Measurements from ENCODE around the gene RAB6A. TPM values are rescaled to one million over a fixed set of nuclear protein-coding genes. Genes with fewer than 3 reads are reported as not detected.

The RAB6A gene
- total and polyA plus RNA-seq, 2 of the 8 experiments (the other 6 are each of a cell fraction or from before 2014, with no cell fraction given), result 24.4 to 88.6 TPM

GRCh38 chr11:73648121-73648520 lies 112.8 kb downstream of the RAB6A start:
- Histone ChIP-seq H3K27me3 (replicated peaks in 1 of 4; ENCODE audit: control insufficient read depth in 3 of 4, extremely low read depth in 1 of 4, insufficient read depth in 3 of 4, low read length in 3 of 4) (peaks cover 0 to 4% (median 0%) of the 10 kb centered on the region in 4 experiments; a peak in 3 of 7 replicates), H3K79me2 (ENCODE audit: control insufficient read depth in 1 of 2, insufficient read depth in 2 of 2, low read length in 2 of 2) (no peaks in the 10 kb centered on the region), H3K4me1 (replicated peaks in 1 of 4; ENCODE audit: control insufficient read depth in 3 of 4, insufficient read depth in 4 of 4, low read length in 3 of 4) (peaks cover 9 to 25% (median 18%) of the 10 kb centered on the region in 4 experiments), H3K23me2 (ENCODE audit: low read depth, low read length) (peaks cover 16% of the 10 kb centered on the region), H3K14ac (ENCODE audit: insufficient read length) (no peak overlapping the region), H3K79me1 (ENCODE audit: low read depth, low read length) (no peaks in the 10 kb centered on the region), H3K18ac (ENCODE audit: extremely low read depth, low read length) (no peak overlapping the region), H3K4ac (replicated peaks; ENCODE audit: insufficient read length, low read depth, low read length) (no peak overlapping the region), H3K23ac (ENCODE audit: insufficient read length) (no peak overlapping the region), H3K4me2 (ENCODE audit: insufficient read depth in 1 of 2, low read depth in 2 of 2, low read length in 2 of 2) (peak overlapping the region; percentile 83 to 96), H4K20me1 (replicated peaks in 1 of 2; ENCODE audit: control insufficient read depth in 1 of 2, insufficient read depth in 2 of 2, low read length in 2 of 2) (no peaks in the 10 kb centered on the region), H2BK5ac (ENCODE audit: low read depth, low read length) (no peak overlapping the region), H3K36me3 (ENCODE audit: control insufficient read depth in 2 of 4, insufficient read depth in 4 of 4, low read length in 3 of 4) (no peaks in the 10 kb centered on the region), H3K4me3 (ENCODE audit: extremely low read depth in 1 of 4, insufficient read depth in 2 of 4, low read depth in 3 of 4, low read length in 4 of 4) (peak overlapping the region; percentile 41 to 73 (median 58); a peak in 6 of 8 replicates), H4K91ac (replicated peaks; ENCODE audit: insufficient read length, low read length) (no peak overlapping the region), H2BK120ac (replicated peaks; ENCODE audit: low read depth, low read length) (no peak overlapping the region), H3K9me3 (ENCODE audit: insufficient read depth in 2 of 2, low read depth in 1 of 2, low read length in 1 of 2) (no peaks in the 10 kb centered on the region), H2AFZ (ENCODE audit: low read length) (no peak overlapping the region), H4K5ac (ENCODE audit: insufficient read length, low read depth, low read length) (no peak overlapping the region), H2BK20ac (ENCODE audit: low read length) (no peak overlapping the region), H2BK15ac (ENCODE audit: low read length) (peak overlapping the region; percentile 53; the same call in 1 of the 2 replicates), H3K56ac (replicated peaks; ENCODE audit: insufficient read length, low read depth, low read length) (no peak overlapping the region), H2BK12ac (ENCODE audit: low read depth, low read length) (0 out of 2 replicates have a peak overlapping the region, but pooled peaks have one; percentile 10), H2AK5ac (ENCODE audit: low read depth, low read length) (0 out of 2 replicates have a peak overlapping the region, but pooled peaks have one; percentile 6), H3K27ac (ENCODE audit: low read depth, low read length) (no peak overlapping the region), H4K8ac (ENCODE audit: extremely low read depth, insufficient read depth, low read length) (no peak overlapping the region), H3K9ac (replicated peaks in 1 of 4; ENCODE audit: extremely low read depth in 1 of 4, low read depth in 3 of 4, low read length in 3 of 4) (peak overlapping the region in 1 of 4 experiments; percentile 44; a peak in 1 of 7 replicates)
- ChIA-PET POLR2A (ENCODE audit: partially characterized antibody) (interaction anchor here (0.5 to 4.5 kb wide), 6 partner anchors 13 to 402 kb away, joined by 3 to 31 read pairs (median 4); no protein-coding TSS in a partner anchor), CTCF (ENCODE audit: partially characterized antibody) (interaction anchor here (1.3 to 30.1 kb wide), 6 partner anchors 1 to 287 kb away, joined by 3 to 653 read pairs (median 11); partner anchors contain the start of gene PLEKHB1)
- 86% methylated on average over 9 of the region's 9 CpGs; no CpG with 5 or more reads in 1 of the 2 experiments for WGBS, 2 experiments (ENCODE audit: extremely low coverage in 1 of 2, insufficient coverage in 1 of 2, insufficient read length in 1 of 2, insufficient replicate concordance in 2 of 2, low coverage in 1 of 2, low lambda C conversion rate in 2 of 2, missing lambda C conversion rate in 1 of 2)
- no peak for FAIRE-seq
- DNase-seq (ENCODE audit: low read depth in 1 of 2, low spot score in 2 of 2), result no peak
- TF ChIP-seq TCF12 (IDR thresholded peaks at IDR 0.05; ENCODE audit: low read depth, low read length), result no peak
- TF ChIP-seq SP1 (IDR thresholded peaks at IDR 0.05; ENCODE audit: low read depth, low read length), result no peak
- TF ChIP-seq FOSL1 (IDR thresholded peaks at IDR 0.05; ENCODE audit: insufficient read depth, low read depth, low read length), result no peak
- TF ChIP-seq POLR2AphosphoS5 (IDR thresholded peaks at IDR 0.05; ENCODE audit: low read depth, low read length), result no peak
- no peak for TF ChIP-seq ZNF274 (IDR thresholded peaks at IDR 0.05; ENCODE audit: borderline replicate concordance, extremely low read depth, low read length)
- no peak for TF ChIP-seq SP2 (IDR thresholded peaks at IDR 0.05; ENCODE audit: low read length)
- no peak for TF ChIP-seq ASH2L (IDR thresholded peaks at IDR 0.05; ENCODE audit: low read length)
- TF ChIP-seq SIRT6 (IDR thresholded peaks at IDR 0.05; ENCODE audit: low read length), result no peak
- TF ChIP-seq CHD2 (IDR thresholded peaks at IDR 0.05; ENCODE audit: low read length), result no peak
- TF ChIP-seq USF2 (IDR thresholded peaks at IDR 0.05; ENCODE audit: low read length), result no peak
- no peak for TF ChIP-seq HDAC2 (IDR thresholded peaks at IDR 0.05; ENCODE audit: borderline replicate concordance in 1 of 2, low read depth in 2 of 2, low read length in 2 of 2)
- TF ChIP-seq TBP (IDR thresholded peaks at IDR 0.05; ENCODE audit: low read depth, low read length), result no peak
- no peak for TF ChIP-seq RFX5 (IDR thresholded peaks at IDR 0.05; ENCODE audit: borderline replicate concordance, low read depth, low read length)
- no peak for TF ChIP-seq RBBP5 (IDR thresholded peaks at IDR 0.05; ENCODE audit: borderline replicate concordance, low read depth, low read length)

Measured in H1 (cell line).